Suprapubic skin (tissue), 4 donors: ENCODE data around the gene TNNC1. TPM values are rescaled to one million over a fixed set of nuclear protein-coding genes. Genes with fewer than 3 reads are reported as not detected.

ENCODE experiments used
- DNase-seq, 2 donors: peaks; one replicate each; pipeline ENCODE4 v3.0.0-alpha.2; 2019; ENCODE audit warnings: low spot score in 2 of 2
- H3K27ac ChIP-seq: fragments of 200-600 bp; sonication (generic); one replicate; pipeline ENCODE4 v1.5.1; 2019
- H3K27me3 ChIP-seq: fragments of 200-600 bp; sonication (generic); one replicate; pipeline ENCODE4 v1.5.1; 2019
- H3K36me3 ChIP-seq: fragments of 200-600 bp; sonication (generic); one replicate; pipeline ENCODE4 v1.5.1; 2019
- H3K4me1 ChIP-seq: fragments of 200-600 bp; sonication (generic); one replicate; pipeline ENCODE4 v1.5.1; 2019
- H3K4me3 ChIP-seq: fragments of 200-600 bp; sonication (generic); one replicate; pipeline ENCODE4 v1.5.1; 2019; ENCODE audit warnings: mild to moderate bottlenecking
- H3K9me3 ChIP-seq: fragments of 200-600 bp; sonication (generic); one replicate; pipeline ENCODE4 v1.5.1; 2019
- EP300 ChIP-seq: sonication (generic); formaldehyde crosslinking; IDR thresholded peaks from one replicate; pipeline ENCODE4 v1.6.1; 2017; ENCODE audit warnings: antibody characterized with exemption
- POLR2A ChIP-seq, 2 donors: fragments of 450-650 bp; IDR thresholded peaks; one replicate each; pipeline ENCODE4 v1.6.1; 2017; ENCODE audit warnings: antibody characterized with exemption in 2 of 2, mild to moderate bottlenecking in 2 of 2, moderate library complexity in 2 of 2
- POLR2AphosphoS5 ChIP-seq, 3 donors: sonication (generic); formaldehyde crosslinking; IDR thresholded peaks; one replicate each; pipeline ENCODE4 v1.6.1; 2017; ENCODE audit warnings: antibody characterized with exemption in 3 of 3
- WGBS: methylation state at CpG from one replicate; pipeline ENCODE4 v1.1.5; 2018; 5-methylcytosine and 5-hydroxymethylcytosine counted together
- total RNA-seq, 4 donors: library from RNA; depleted of rRNA; stranded (reverse); fragments of >200 nt; gene quantifications; one replicate each; pipeline ENCODE4 v1.1.0, GENCODE V29; 2016
- TF ChIP-seq, protein P1 (sequence below), 2 donors: fragments of 200-600 bp in 1 of 2; fragments of 450-650 bp in 1 of 2; sonication (generic) in 1 of 2; IDR thresholded peaks; one replicate each; pipeline ENCODE4 v1.5.1; 2016 to 2019; ENCODE audit warnings: antibody characterized with exemption in 2 of 2, mild to moderate bottlenecking in 1 of 2, moderate library complexity in 1 of 2

The TNNC1 gene
- total RNA-seq, 4 donors from 2014 or later = 1.4 to 15.9 (median 8.4) TPM

DNA sequence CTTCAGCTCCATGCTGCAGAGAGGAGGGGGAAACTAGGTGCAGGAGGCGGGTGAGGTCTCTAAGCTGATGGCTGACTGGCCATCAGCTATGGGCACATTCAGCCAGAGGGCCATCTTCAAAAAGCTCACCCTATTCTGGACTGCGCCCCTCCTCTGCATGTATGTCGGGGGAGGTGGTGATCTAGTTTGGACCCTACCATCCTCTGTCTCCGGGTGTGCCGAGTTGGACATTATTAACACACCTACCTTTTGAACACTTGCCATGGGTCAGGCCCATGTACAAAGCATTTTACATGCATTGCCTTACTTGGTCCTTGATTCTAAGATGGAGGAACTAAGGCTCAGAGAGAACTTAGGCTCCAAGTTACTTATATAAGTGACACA, 3.0 kb upstream of the TNNC1 start:
- H3K36me3 ChIP-seq = peaks cover 27% of the 10 kb centered on the region
- H3K27me3 ChIP-seq = no peaks in the 10 kb centered on the region
- no peaks in the 10 kb centered on the region for H3K9me3 ChIP-seq
- DNase-seq = no peak
- H3K27ac ChIP-seq = peak overlapping the region; percentile 94
- 84% methylated on average over 5 of the region's 5 CpGs for WGBS
- H3K4me1 ChIP-seq = peaks cover 47% of the 10 kb centered on the region
- peak overlapping the region; percentile 88 for H3K4me3 ChIP-seq
- TF ChIP-seq EP300 (no peak), POLR2A (IDR thresholded peaks at IDR 0.05) (no peak), POLR2AphosphoS5 (IDR thresholded peaks at IDR 0.05) (no peak)
- TF ChIP-seq, protein P1, sequence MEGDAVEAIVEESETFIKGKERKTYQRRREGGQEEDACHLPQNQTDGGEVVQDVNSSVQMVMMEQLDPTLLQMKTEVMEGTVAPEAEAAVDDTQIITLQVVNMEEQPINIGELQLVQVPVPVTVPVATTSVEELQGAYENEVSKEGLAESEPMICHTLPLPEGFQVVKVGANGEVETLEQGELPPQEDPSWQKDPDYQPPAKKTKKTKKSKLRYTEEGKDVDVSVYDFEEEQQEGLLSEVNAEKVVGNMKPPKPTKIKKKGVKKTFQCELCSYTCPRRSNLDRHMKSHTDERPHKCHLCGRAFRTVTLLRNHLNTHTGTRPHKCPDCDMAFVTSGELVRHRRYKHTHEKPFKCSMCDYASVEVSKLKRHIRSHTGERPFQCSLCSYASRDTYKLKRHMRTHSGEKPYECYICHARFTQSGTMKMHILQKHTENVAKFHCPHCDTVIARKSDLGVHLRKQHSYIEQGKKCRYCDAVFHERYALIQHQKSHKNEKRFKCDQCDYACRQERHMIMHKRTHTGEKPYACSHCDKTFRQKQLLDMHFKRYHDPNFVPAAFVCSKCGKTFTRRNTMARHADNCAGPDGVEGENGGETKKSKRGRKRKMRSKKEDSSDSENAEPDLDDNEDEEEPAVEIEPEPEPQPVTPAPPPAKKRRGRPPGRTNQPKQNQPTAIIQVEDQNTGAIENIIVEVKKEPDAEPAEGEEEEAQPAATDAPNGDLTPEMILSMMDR (IDR thresholded peaks at IDR 0.05) = no peak

- no peaks in the 10 kb centered on the region for H3K27me3 ChIP-seq
- peaks cover 27% of the 10 kb centered on the region for H3K36me3 ChIP-seq
- H3K27ac ChIP-seq = peak overlapping the region; percentile 94
- 7% methylated on average over 13 of the region's 13 CpGs for WGBS
- H3K4me1 ChIP-seq = peaks cover 47% of the 10 kb centered on the region
- H3K4me3 ChIP-seq = peak overlapping the region; percentile 88
- DNase-seq = no peak
- TF ChIP-seq EP300 (no peak), POLR2A (IDR thresholded peaks at IDR 0.05) (no peak), POLR2AphosphoS5 (IDR thresholded peaks at IDR 0.05) (no peak)
- TF ChIP-seq, protein P1 (IDR thresholded peaks at IDR 0.05) = no peak
- H3K9me3 ChIP-seq = no peaks in the 10 kb centered on the region
Measured at GRCh38 chr3:52456169-52456799, 2.4 kb upstream of the TNNC1 start.

GRCh38 chr3:52455283-52456168, 1.7 kb upstream of the TNNC1 start, which contains the start of gene NISCH:
NISCH (plus strand) TSS chr3:52455604; CDS start chr3:52455642, 38 bp downstream.
- TF ChIP-seq EP300 (no peak), POLR2AphosphoS5 (IDR thresholded peaks at IDR 0.05) (peak in 1 of 3 donors; percentile 79)
- no peaks in the 10 kb centered on the region for H3K9me3 ChIP-seq
- H3K27me3 ChIP-seq = no peaks in the 10 kb centered on the region
- H3K36me3 ChIP-seq = peaks cover 20% of the 10 kb centered on the region
- peak; percentile 93 to 94 for DNase-seq
- peak within 1 kb of the TSS; percentile 94 for H3K27ac ChIP-seq
- WGBS = under 1% methylated on average over 23 of the region's 86 CpGs
- H3K4me1 ChIP-seq = peaks cover 47% of the 10 kb centered on the region
- H3K4me3 ChIP-seq = peak within 1 kb of the TSS; percentile 88

GRCh38 chr3:52454938-52455282, 1.1 kb upstream of the TNNC1 start:
- DNase-seq = no peak
- WGBS = 42% methylated on average over 11 of the region's 11 CpGs
- Histone ChIP-seq H3K9me3 (no peaks in the 10 kb centered on the region), H3K4me1 (peaks cover 53% of the 10 kb centered on the region), H3K4me3 (peak overlapping the region; percentile 88), H3K36me3 (peaks cover 15% of the 10 kb centered on the region), H3K27me3 (no peaks in the 10 kb centered on the region), H3K27ac (peak overlapping the region; percentile 94)
- TF ChIP-seq POLR2AphosphoS5 (IDR thresholded peaks at IDR 0.05) (no peak), EP300 (no peak), POLR2A (IDR thresholded peaks at IDR 0.05) (no peak)
- TF ChIP-seq, protein P1 (IDR thresholded peaks at IDR 0.05) = no peak

DNA sequence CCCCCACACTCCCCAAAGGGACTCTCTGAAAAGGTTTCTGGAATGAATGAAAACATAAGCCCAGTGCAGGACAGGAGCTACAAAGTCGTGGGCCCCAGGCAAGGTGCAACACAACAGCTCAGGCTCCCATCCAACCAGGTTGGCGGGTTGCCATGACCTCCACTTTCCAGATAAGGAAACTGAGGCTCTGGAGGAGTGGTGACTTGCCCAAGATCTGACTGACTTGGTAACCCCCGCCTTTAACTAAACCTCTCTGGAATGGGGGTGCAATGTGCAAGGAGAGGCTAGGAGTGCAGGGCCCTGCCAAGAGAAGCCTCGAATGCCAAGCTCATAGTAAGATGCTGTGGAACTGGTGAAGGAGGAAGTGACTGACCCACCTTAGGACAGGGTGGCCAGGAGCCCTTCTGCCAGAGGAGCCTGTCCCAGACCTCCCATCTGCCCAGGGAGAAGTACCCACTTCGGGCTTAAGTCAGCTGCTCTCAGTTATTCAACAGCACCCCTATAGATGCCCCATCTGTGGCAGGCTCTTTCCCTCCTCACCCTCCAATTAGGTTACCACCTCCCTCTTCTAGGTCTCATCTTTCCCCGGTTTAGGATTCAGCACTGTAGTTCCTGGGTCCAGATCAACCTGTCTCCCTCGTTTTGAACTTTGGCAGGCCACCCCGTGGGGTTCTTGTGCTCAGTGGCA, 553 bp upstream of the TNNC1 start:
- peaks cover 11% of the 10 kb centered on the region for H3K36me3 ChIP-seq

More for the DNA sequence above, 553 bp upstream of the TNNC1 start:
- no peak for DNase-seq
- no peaks in the 10 kb centered on the region for H3K9me3 ChIP-seq
- H3K27me3 ChIP-seq = no peaks in the 10 kb centered on the region
- 42% methylated on average over 8 of the region's 8 CpGs for WGBS
- no peak for TF ChIP-seq POLR2A (IDR thresholded peaks at IDR 0.05)
- TF ChIP-seq EP300 = no peak
- no peak for TF ChIP-seq POLR2AphosphoS5 (IDR thresholded peaks at IDR 0.05)
- TF ChIP-seq, protein P1 (IDR thresholded peaks at IDR 0.05) = no peak
- peaks cover 56% of the 10 kb centered on the region for H3K4me1 ChIP-seq
- H3K27ac ChIP-seq = peak overlapping the region; percentile 94
- H3K4me3 ChIP-seq = peak overlapping the region; percentile 88
